Lung (tissue), 12 donors: ENCODE results near the gene BMPR1B. TPM values are rescaled to one million over a fixed set of nuclear protein-coding genes. Genes with fewer than 3 reads are reported as not detected.

ENCODE experiments used
- ATAC-seq: fragments of 200-7000 bp; cut with Tn5 transposase; one replicate; pipeline ENCODE4 v1.9.1; 2020; ENCODE audit warnings: moderate number of reproducible peaks; ENCODE audit not compliant: insufficient read depth, low FRiP score
- DNase-seq, 3 donors: peaks; one replicate each; pipeline ENCODE4 v3.0.0-alpha.2; 2013 to 2017
- H3K27ac ChIP-seq, 2 donors: one replicate each; pipeline ENCODE4 v1.5.1; 2013; ENCODE audit warnings: mild to moderate bottlenecking in 2 of 2, moderate library complexity in 2 of 2, control low read depth in 1 of 2, inconsistent platforms in 1 of 2, low read depth in 1 of 2, low read length in 1 of 2
- H3K27me3 ChIP-seq, 3 donors: one replicate each; pipeline ENCODE4 v1.5.1; 2013; ENCODE audit warnings: low read length in 2 of 3; ENCODE audit not compliant: control insufficient read depth in 3 of 3, insufficient read depth in 3 of 3
- H3K36me3 ChIP-seq, 4 donors: one replicate each; pipeline ENCODE4 v1.5.1; 2013; ENCODE audit warnings: low read length in 4 of 4, mild to moderate bottlenecking in 1 of 4, moderate library complexity in 1 of 4; ENCODE audit not compliant: control insufficient read depth in 4 of 4, insufficient read depth in 4 of 4
- H3K4me1 ChIP-seq, 5 donors: one replicate each; pipeline ENCODE4 v1.5.1; 2013; ENCODE audit warnings: low read length in 5 of 5, mild to moderate bottlenecking in 2 of 5, moderate library complexity in 1 of 5; ENCODE audit not compliant: control insufficient read depth in 5 of 5, insufficient read depth in 5 of 5
- H3K4me3 ChIP-seq: one replicate; pipeline ENCODE4 v1.5.1; 2013; ENCODE audit warnings: mild to moderate bottlenecking, control low read depth, moderate library complexity
- H3K9ac ChIP-seq, 2 donors: one replicate each; pipeline ENCODE4 v1.5.1; 2013; ENCODE audit warnings: low read length in 2 of 2, control low read depth in 1 of 2; ENCODE audit not compliant: insufficient read depth in 1 of 2
- H3K9me3 ChIP-seq, 4 donors: one replicate each; pipeline ENCODE4 v1.5.1; 2013; ENCODE audit warnings: low read length in 3 of 4, mild to moderate bottlenecking in 1 of 4, moderate library complexity in 1 of 4; ENCODE audit not compliant: control insufficient read depth in 4 of 4, insufficient read depth in 3 of 4
- WGBS, 2 donors: extraction: QIAGEN DNeasy Blood & Tissue Kit; methylation state at CpG; one replicate each; pipeline ENCODE4 v1.1.7; 2013; 5-methylcytosine and 5-hydroxymethylcytosine counted together
- polyA plus RNA-seq, 2 donors: library from polyadenylated mRNA; stranded (reverse); fragments of 200-250 nt; gene quantifications; one replicate each; pipeline ENCODE4 v1.2.1, GENCODE V29; 2013
- total RNA-seq, 2 donors: library from RNA; depleted of rRNA in 1 of 2; stranded (reverse); fragments of >200 nt in 1 of 2; gene quantifications; one replicate each; pipeline ENCODE4 v1.2.1, GENCODE V29; 2014 to 2021
- TF ChIP-seq, protein P1 (sequence below): IDR thresholded peaks from 2 replicates; pipeline ENCODE4 v1.5.1; 2012; ENCODE audit warnings: mild to moderate bottlenecking; ENCODE audit errors: control extremely low read depth, extremely low read depth
- donor health status: control.
- donor health status: control.
- donor health status: Bipolar disorder and iron deficiency.
- donor health status: healthy.
- donor health status: DM: yes; HTN: yes; CAD: no.

BMPR1B gene
- total and polyA plus RNA-seq, 4 donors, result 0.65 to 7.3 (median 1.9) TPM

DNA sequence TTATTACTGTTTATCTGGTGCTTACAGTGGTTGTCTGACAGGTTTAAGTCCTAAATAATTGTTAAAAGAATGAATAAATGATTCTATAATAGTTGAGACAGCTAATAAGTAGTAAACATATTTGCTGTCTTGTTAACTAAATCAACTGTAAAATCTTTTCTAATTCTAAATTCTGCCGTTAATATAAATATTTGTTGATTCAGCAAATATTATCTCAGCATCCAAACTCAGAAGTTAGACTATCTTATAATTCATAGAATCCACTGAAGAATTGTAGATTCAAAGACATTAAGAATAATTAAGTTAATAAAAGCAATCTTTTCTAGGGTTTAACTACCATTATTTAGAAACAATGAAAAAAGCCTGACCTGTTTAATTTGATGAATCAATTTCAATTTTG lies 256.3 kb downstream of the BMPR1B start:
- TF ChIP-seq, protein P1, sequence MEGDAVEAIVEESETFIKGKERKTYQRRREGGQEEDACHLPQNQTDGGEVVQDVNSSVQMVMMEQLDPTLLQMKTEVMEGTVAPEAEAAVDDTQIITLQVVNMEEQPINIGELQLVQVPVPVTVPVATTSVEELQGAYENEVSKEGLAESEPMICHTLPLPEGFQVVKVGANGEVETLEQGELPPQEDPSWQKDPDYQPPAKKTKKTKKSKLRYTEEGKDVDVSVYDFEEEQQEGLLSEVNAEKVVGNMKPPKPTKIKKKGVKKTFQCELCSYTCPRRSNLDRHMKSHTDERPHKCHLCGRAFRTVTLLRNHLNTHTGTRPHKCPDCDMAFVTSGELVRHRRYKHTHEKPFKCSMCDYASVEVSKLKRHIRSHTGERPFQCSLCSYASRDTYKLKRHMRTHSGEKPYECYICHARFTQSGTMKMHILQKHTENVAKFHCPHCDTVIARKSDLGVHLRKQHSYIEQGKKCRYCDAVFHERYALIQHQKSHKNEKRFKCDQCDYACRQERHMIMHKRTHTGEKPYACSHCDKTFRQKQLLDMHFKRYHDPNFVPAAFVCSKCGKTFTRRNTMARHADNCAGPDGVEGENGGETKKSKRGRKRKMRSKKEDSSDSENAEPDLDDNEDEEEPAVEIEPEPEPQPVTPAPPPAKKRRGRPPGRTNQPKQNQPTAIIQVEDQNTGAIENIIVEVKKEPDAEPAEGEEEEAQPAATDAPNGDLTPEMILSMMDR, result no peak
- Histone ChIP-seq H3K9ac (no peak overlapping the region), H3K27me3 (no peaks in the 10 kb centered on the region), H3K4me3 (no peak overlapping the region), H3K27ac (no peak overlapping the region), H3K9me3 (no peaks in the 10 kb centered on the region), H3K36me3 (no peaks in the 10 kb centered on the region), H3K4me1 (no peaks in the 10 kb centered on the region)
- WGBS, 2 donors, result 83 to 89% methylated on average over 1 of the region's 1 CpG
- DNase-seq (no peak), ATAC-seq (no peak)

DNA sequence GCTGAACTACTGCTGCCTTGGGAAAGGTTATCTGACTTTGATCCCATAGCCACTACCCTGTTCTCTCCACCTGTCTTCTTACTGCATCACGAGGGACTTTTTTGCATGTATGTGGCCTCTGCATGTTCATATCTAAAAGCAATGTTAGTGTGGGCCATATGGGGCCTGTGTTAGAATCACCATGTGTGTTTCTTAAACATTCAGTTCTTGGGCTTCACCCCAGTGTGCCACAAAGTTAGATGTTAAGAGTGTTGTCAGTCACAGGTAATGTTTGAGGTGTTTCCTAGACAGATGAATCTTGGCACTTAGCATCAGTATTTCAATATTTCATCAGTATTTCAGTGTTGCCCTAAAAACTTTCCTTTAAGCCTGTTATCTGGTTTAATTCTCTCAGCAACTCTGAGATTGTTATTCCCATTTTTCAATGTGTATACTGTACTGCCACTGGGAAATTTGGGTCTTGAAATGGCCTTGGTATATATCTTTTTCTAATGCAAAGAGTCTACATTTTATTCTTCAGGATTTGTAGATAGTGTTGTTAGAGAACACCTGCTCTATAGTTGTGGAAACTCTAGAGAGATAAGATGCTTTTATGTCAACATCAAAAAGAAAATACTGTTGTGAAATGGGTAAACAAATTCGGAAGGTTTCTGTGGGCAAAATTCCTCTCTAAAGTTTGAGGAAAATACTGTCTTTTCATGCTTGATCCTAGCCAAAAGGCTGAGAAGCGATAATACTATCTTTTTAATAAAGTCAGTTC lies 259.7 kb downstream of the BMPR1B start:
- H3K27ac ChIP-seq, result no peak overlapping the region
- no peaks in the 10 kb centered on the region for H3K4me1 ChIP-seq
- TF ChIP-seq, protein P1, result no peak
- no peak overlapping the region for H3K9ac ChIP-seq
- WGBS, 2 donors, result 64 to 71% methylated on average over 3 of the region's 3 CpGs
- no peak for ATAC-seq
- H3K4me3 ChIP-seq, result no peak overlapping the region
- DNase-seq, result no peak
- no peaks in the 10 kb centered on the region for H3K27me3 ChIP-seq
- H3K9me3 ChIP-seq, result no peaks in the 10 kb centered on the region
- no peaks in the 10 kb centered on the region for H3K36me3 ChIP-seq

DNA sequence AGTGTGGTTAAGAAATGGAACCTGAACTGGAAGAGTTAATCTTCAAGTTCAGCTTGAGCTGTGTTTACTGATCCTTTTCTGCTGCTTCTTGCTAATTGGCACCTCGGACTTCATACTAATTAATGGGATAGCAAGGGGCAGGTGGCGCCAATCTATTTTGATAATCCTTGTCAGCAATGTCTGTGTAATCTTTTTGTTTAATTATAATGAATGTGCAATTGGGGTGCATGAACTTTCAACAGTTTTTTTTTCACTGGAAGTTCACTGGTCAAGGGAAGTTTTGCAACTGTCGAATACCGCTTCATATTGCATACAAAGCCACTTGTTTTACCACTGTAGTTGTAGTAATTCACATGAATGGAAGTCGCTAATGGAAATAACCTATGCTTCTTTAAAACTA lies 261.0 kb downstream of the BMPR1B start:
- Histone ChIP-seq H3K4me3 (no peak overlapping the region), H3K27ac (no peak overlapping the region), H3K9ac (no peak overlapping the region), H3K27me3 (no peaks in the 10 kb centered on the region), H3K9me3 (no peaks in the 10 kb centered on the region), H3K36me3 (no peaks in the 10 kb centered on the region), H3K4me1 (no peaks in the 10 kb centered on the region)
- DNase-seq, result no peak
- TF ChIP-seq, protein P1, result no peak
- WGBS, 2 donors, result 37 to 38% methylated on average over 5 of the region's 5 CpGs
- no peak for ATAC-seq

DNA sequence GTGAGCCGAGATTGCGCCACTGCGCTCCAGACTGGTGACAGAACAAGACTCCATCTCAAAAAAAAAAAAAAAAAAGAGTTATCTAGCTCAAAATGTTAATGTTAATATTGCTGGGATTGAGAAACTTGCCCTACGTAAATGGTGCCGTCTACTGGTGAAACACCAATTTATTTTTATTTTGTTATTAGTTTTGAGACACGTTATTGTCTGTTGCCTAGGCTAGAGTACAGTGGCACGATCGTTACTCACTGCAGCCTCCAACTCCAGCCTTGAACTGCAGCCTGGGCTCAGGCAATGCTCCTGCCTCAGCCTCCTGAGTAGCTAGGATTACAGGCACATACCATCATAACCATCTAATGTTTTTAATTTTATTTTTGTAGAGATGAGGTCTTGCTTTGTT lies 262.8 kb downstream of the BMPR1B start:
- DNase-seq (no peak), ATAC-seq (no peak)
- no peaks in the 10 kb centered on the region for H3K9me3 ChIP-seq
- TF ChIP-seq, protein P1, result no peak
- 95 to 97% methylated on average over 8 of the region's 8 CpGs for WGBS, 2 donors
- no peaks in the 10 kb centered on the region for H3K27me3 ChIP-seq
- H3K27ac ChIP-seq, result no peak overlapping the region
- no peak overlapping the region for H3K4me3 ChIP-seq
- no peaks in the 10 kb centered on the region for H3K36me3 ChIP-seq
- no peaks in the 10 kb centered on the region for H3K4me1 ChIP-seq
- no peak overlapping the region for H3K9ac ChIP-seq
